AG09309 (cell line): ENCODE data around the gene PGAP2.
A peak's percentile ranks its signal among the peaks of the same experiment; 100 is the strongest.

Experiments
- DNase-seq: peaks from one replicate; pipeline ENCODE4 v3.0.0-alpha.2; 2010; ENCODE audit warnings: low read depth
- H3K4me3 ChIP-seq: 2 replicates; pipeline ENCODE4 v1.5.1; 2011; ENCODE audit warnings: mild to moderate bottlenecking, low read depth, low read length, moderate library complexity; ENCODE audit not compliant: control insufficient read depth
- TF ChIP-seq, protein P1 (sequence below): IDR thresholded peaks from 2 replicates; pipeline ENCODE4 v1.5.1; 2011; ENCODE audit warnings: mild to moderate bottlenecking, low read depth, low read length, inconsistent platforms; ENCODE audit not compliant: insufficient read depth, control insufficient read depth; ENCODE audit errors: missing control alignments

PGAP2 gene

DNA sequence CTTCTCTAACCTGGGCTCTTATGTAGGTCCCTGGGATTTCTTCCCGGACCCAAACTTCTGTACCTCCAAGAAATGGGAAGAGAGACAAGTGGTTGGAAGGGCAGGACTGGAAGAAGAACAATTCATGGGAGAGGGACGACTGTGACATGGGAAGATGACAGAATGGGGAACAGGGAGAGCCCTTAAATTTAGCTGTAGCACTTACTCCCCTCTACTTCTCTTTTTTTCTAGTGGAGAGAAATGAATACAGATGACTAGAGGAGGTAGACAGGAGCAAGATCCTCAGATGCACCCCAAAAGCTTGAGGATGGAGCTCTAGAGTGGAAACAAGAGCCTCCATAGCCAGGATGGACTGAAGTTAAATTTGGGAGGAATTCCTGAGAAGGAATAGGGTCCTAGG is 30.1 kb downstream of the PGAP2 start:
- TF ChIP-seq, protein P1, sequence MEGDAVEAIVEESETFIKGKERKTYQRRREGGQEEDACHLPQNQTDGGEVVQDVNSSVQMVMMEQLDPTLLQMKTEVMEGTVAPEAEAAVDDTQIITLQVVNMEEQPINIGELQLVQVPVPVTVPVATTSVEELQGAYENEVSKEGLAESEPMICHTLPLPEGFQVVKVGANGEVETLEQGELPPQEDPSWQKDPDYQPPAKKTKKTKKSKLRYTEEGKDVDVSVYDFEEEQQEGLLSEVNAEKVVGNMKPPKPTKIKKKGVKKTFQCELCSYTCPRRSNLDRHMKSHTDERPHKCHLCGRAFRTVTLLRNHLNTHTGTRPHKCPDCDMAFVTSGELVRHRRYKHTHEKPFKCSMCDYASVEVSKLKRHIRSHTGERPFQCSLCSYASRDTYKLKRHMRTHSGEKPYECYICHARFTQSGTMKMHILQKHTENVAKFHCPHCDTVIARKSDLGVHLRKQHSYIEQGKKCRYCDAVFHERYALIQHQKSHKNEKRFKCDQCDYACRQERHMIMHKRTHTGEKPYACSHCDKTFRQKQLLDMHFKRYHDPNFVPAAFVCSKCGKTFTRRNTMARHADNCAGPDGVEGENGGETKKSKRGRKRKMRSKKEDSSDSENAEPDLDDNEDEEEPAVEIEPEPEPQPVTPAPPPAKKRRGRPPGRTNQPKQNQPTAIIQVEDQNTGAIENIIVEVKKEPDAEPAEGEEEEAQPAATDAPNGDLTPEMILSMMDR: no peak
- DNase-seq: no peak
- H3K4me3 ChIP-seq: no peak overlapping the region

DNA sequence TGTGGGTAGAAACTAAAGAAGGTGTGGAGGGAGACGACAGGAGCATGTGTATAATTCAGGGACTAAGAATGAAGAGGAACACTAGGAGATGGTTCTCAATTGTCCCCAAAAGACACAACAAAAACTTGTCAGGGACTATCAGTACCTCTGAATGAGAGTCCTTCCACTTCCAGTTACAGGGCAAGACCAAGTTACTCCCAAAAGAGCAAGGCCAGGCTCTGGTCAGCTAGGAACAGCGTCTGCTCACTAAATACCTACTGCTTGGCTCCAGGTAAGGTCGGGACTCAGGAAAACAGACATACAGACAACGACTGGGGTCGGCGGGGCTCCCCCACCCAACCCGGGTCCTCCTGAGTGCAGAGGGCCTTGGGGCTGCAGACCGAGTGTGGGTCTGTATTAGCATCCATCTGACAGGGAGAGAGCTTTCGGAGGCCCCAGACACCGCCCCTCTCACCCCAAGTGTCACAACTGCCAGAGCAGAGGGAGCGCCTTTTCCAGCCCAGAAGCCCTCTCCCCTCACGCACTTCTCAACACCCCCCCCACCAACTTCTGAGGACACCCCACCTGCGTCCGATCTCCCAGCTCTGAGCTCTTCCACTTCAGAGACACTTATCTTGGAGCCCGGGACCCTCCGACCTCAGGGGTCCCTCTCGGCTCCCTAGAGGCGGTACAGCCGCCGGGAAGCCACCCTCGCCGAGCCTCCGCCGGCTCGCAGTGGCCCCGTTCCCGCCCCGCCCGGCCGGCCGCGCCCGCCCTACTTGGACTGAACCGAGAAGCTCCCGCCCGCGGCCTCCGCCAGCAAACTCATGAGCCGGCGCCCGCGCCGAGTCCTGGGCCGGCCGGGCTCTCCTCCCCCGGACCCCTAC is 31.9 kb downstream of the PGAP2 start:
- TF ChIP-seq, protein P1: no peak
- no peak for DNase-seq
- peak overlapping the region; percentile 80 for H3K4me3 ChIP-seq

DNA sequence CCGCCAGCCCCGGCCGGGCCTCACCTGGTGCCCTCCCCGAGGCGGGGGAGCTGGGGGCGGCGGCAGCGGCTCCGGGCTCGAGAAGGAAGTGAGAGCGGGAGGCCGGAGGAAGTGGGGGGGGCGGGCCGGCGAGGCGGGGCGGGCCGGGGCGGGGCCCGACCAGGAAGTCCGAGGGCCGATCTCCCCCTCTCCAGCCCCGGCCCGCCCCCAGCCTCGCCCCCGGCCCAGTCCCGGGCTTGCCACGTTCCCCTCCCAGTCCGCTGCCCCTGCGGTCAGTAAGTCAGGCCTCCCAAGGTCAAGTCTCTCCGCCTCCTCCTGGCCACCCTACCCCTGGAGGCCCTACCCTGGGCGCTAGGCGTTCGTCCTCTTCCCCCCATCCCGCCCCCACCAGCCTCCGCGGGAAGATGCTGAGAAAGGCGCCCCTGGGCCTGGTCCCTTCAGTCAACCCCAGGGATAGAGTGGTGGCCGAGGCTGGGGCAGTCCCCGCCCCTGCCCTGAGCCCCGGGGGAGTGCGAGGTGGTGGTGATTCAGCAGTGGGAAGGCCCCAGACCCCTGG is 32.6 kb downstream of the PGAP2 start, which contains the start of gene RHOG:
RHOG (minus strand) TSS at position 90 of the 556 bp plus-strand sequence. CDS start 12,821 bp downstream, outside the sequence.
- TF ChIP-seq, protein P1: no peak
- peak; percentile 35 for DNase-seq

DNA sequence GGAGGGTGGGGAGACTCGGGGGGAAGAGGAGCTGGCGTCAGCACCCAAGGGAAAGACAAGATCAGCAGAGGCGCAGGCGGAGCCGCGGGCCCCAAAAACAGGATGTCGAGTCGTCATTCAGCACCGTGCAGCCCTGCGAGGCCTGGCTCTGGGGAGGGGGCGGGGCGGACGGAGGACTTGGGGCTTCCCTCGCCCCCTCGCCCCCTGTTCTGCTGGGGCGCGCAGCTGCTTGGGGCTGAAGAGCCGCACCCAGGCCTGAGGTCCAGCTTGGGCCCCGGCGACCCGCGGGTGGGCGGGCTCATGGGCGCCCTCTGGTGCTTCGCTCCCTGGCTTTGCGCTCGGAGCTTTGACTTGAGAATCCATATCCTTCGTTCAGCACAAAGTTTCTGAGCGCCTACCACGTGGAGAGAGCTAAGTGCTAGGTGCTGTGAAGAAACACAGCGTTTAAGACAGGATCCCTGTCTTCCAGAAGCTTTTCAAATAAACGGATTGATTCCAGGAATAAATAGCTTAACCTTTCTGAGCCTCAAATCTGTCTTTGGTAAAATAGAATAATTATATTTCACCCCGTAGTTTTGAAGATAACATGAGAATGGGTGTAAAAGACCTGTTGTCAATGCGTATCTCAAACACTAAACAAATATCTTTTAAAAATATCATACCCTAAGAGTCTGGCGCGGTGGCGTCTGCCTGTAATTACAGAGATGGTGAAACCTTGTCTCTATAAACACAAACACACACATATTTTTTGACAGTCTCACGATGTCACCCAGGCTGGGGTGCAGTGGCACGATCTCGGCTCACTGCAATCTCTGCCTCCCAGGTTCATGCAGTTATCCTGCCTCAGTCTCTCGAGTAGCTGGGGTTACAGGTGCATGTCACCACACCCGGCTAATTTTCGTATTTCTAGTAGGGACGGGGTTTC is 33.3 kb downstream of the PGAP2 start:
- peak overlapping the region; percentile 80 for H3K4me3 ChIP-seq
- TF ChIP-seq, protein P1: peak; percentile 91
- DNase-seq: peak; percentile 32

More for the DNA sequence above, 32.6 kb downstream of the PGAP2 start, which contains the start of gene RHOG:
- H3K4me3 ChIP-seq: peak within 1 kb of the TSS; percentile 80

DNA sequence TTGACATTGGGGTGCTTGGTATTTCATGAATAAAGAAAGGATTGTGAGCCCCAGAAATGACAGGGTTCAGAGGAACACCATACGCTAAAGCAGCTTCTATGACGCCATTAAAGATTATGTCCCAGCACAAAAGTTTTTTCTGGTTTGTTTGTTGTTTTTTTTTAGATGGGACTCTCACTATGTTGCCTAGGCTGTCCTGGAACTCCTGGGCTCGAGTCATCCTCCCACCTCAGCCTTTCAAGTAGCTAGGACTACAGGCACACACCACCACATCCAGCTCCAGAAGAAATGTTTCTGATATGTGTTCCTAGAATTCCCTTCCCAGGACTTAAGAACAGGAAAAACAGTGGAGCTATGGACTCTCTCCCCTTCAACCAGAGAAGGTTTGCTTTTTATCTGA is 35.0 kb downstream of the PGAP2 start:
- TF ChIP-seq, protein P1: no peak
- no peak for DNase-seq
- H3K4me3 ChIP-seq: no peak overlapping the region

DNA sequence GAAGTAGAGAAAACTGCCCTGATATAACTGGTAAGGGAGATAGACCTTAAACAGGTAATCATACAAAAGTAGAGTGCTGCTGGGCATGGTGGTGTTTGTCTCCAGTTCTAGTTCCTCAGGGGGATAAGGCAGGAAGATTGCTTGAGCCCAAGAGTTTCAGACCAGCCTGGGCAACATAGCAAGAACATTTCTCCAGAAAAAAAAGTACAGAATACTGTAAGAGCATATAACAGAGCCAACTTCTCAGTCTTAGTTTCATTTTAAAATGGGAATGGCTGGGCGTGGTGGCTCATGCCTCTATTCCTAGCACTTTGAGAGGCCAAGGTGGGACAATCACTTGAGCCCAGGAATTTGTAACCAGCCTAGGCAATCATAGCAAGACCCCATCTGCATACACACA is 36.9 kb downstream of the PGAP2 start:
- H3K4me3 ChIP-seq: no peak overlapping the region
- TF ChIP-seq, protein P1: no peak
- DNase-seq: no peak
